Loucy (cell line): Measurements from ENCODE around the gene CD72.

Experiments used
- H2AFZ ChIP-seq: fragments of 200-600 bp; sonication (generic); 2 replicates; pipeline ENCODE4 v1.6.0; 2016; ENCODE audit warnings: antibody characterized with exemption, mild to moderate bottlenecking, low read length, moderate library complexity
- H3F3A ChIP-seq: fragments of 200-600 bp; 2 replicates; pipeline ENCODE4 v1.6.0; 2016; ENCODE audit warnings: antibody characterized with exemption, low read depth, mild to moderate bottlenecking
- H3K27me3 ChIP-seq: fragments of 200-600 bp; sonication (generic); 2 replicates; pipeline ENCODE4 v1.6.1; 2014; ENCODE audit warnings: low read length, mild to moderate bottlenecking; ENCODE audit not compliant: insufficient read depth, poor library complexity, severe bottlenecking
- H3K36me3 ChIP-seq: fragments of 200-600 bp; sonication (generic); 2 replicates; pipeline ENCODE4 v1.6.1; 2016; ENCODE audit warnings: low read length; ENCODE audit not compliant: insufficient read depth
- H3K4me1 ChIP-seq: fragments of 200-600 bp; sonication (generic); 2 replicates; pipeline ENCODE4 v1.5.1; 2014; ENCODE audit warnings: low read length, mild to moderate bottlenecking; ENCODE audit not compliant: insufficient read depth, poor library complexity, severe bottlenecking
- H3K4me2 ChIP-seq: fragments of 200-600 bp; sonication (generic); 2 replicates; pipeline ENCODE4 v1.6.0; 2014; ENCODE audit warnings: antibody characterized with exemption, low read length, low read depth, mild to moderate bottlenecking; ENCODE audit not compliant: poor library complexity, severe bottlenecking
- H3K4me3 ChIP-seq: fragments of 200-600 bp; sonication (generic); 2 replicates; pipeline ENCODE4 v1.5.1; 2014; ENCODE audit warnings: low read length, mild to moderate bottlenecking, mixed read lengths; ENCODE audit not compliant: poor library complexity, severe bottlenecking
- H3K79me2 ChIP-seq: fragments of 200-600 bp; sonication (generic); 2 replicates; pipeline ENCODE4 v1.6.1; 2014; ENCODE audit warnings: low read length; ENCODE audit not compliant: insufficient read depth
- H3K9ac ChIP-seq: fragments of 200-600 bp; sonication (generic); 2 replicates; pipeline ENCODE4 v1.6.0; 2014; ENCODE audit warnings: mild to moderate bottlenecking, low read depth, low read length, moderate library complexity; ENCODE audit not compliant: poor library complexity, severe bottlenecking
- H3K9me2 ChIP-seq: fragments of 200-600 bp; sonication (generic); replicated peaks from 2 replicates; pipeline ENCODE4 v1.6.1; 2016; ENCODE audit warnings: low read depth, low read length, mixed read lengths
- H3K9me3 ChIP-seq: fragments of 200-600 bp; sonication (generic); 2 replicates; pipeline ENCODE4 v1.6.1; 2014; ENCODE audit warnings: mild to moderate bottlenecking, antibody characterized with exemption, low read length, low read depth; ENCODE audit not compliant: insufficient read depth
- H4K20me1 ChIP-seq: fragments of 200-600 bp; sonication (generic); 2 replicates; pipeline ENCODE4 v1.6.0; 2014; ENCODE audit warnings: antibody characterized with exemption, low read length, mild to moderate bottlenecking; ENCODE audit not compliant: insufficient read depth, poor library complexity, severe bottlenecking
- EZH2phosphoT487 ChIP-seq: fragments of 200-600 bp; IDR thresholded peaks from 2 replicates; pipeline ENCODE4 v1.6.1; 2018; ENCODE audit warnings: antibody characterized with exemption, mild to moderate bottlenecking, moderate library complexity, borderline replicate concordance
- TF ChIP-seq, protein P1 (sequence below): fragments of 200-600 bp; sonication (generic); conservative IDR thresholded peaks from 2 replicates; pipeline ENCODE4 v1.5.1; 2014; ENCODE audit warnings: mild to moderate bottlenecking, antibody characterized with exemption, low read length

CD72 gene, protein sequence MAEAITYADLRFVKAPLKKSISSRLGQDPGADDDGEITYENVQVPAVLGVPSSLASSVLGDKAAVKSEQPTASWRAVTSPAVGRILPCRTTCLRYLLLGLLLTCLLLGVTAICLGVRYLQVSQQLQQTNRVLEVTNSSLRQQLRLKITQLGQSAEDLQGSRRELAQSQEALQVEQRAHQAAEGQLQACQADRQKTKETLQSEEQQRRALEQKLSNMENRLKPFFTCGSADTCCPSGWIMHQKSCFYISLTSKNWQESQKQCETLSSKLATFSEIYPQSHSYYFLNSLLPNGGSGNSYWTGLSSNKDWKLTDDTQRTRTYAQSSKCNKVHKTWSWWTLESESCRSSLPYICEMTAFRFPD

DNA sequence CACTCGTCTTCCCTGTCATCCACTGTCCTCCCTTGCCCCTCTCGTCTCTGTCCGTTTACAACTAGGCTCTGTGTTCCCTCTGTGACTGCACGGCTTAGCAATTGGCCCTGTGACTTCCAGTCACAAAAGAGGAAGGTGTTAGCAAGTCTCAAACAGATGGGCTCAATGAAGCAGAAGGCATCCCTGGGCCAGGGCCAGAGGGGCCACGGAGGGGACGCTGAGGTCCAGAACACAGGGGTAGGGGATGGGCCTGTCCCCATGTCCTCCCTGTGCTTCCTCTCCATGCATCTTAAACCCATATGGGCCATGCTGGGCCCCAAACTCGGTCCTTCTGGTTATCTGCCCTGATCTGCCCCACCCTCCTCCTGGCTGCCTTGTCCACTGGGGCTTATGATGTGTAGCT, at the start of gene CD72:
Gene CD72 (minus strand): TSS at position 89 of the 403 bp plus-strand sequence. CDS start 110 bp downstream, outside the sequence.
- Histone ChIP-seq H3K4me1 (peaks cover 61% of the 10 kb centered on the region), H3K9me3 (no peaks in the 10 kb centered on the region), H3K79me2 (peaks cover 31% of the 10 kb centered on the region; the same call in 1 of the 2 replicates), H3K9me2 (no peaks in the 10 kb centered on the region), H3F3A (peaks cover 11% of the 10 kb centered on the region), H3K9ac (peak within 1 kb of the TSS; percentile 89), H2AFZ (0 out of 2 replicates have a peak within 1 kb of the TSS, but pooled peaks have one; percentile 11), H3K36me3 (no peaks in the 10 kb centered on the region), H3K4me3 (peak within 1 kb of the TSS; percentile 74), H3K27me3 (no peaks in the 10 kb centered on the region), H3K4me2 (peak within 1 kb of the TSS; percentile 99), H4K20me1 (no peaks in the 10 kb centered on the region)
- TF ChIP-seq, protein P1, sequence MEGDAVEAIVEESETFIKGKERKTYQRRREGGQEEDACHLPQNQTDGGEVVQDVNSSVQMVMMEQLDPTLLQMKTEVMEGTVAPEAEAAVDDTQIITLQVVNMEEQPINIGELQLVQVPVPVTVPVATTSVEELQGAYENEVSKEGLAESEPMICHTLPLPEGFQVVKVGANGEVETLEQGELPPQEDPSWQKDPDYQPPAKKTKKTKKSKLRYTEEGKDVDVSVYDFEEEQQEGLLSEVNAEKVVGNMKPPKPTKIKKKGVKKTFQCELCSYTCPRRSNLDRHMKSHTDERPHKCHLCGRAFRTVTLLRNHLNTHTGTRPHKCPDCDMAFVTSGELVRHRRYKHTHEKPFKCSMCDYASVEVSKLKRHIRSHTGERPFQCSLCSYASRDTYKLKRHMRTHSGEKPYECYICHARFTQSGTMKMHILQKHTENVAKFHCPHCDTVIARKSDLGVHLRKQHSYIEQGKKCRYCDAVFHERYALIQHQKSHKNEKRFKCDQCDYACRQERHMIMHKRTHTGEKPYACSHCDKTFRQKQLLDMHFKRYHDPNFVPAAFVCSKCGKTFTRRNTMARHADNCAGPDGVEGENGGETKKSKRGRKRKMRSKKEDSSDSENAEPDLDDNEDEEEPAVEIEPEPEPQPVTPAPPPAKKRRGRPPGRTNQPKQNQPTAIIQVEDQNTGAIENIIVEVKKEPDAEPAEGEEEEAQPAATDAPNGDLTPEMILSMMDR: no peak
- TF ChIP-seq EZH2phosphoT487: no peak

DNA sequence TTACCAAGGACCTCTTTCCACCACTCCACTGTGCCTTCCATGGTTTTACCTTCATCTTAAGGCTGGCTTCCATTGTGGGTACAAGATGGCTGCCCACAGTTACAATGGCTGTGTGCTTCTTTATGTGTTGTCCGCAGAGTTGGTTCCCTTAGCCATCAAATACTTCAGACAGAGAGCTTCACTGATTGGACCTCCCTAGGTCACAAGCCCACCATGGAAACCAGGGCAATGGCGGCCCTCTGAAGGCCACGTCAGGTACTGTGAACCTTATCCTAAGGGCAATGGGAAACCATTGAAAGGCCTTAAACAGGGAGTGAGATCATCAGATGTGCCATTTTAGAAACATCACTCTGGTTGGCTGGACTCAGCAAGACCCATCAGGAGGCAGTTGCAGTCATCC, 49.7 kb upstream of the CD72 start:
- no peaks in the 10 kb centered on the region for H3K36me3 ChIP-seq
- no peaks in the 10 kb centered on the region for H3K9me2 ChIP-seq
- H3K9ac ChIP-seq: no peak overlapping the region
- 0 out of 2 replicates have a peak, but pooled peaks cover 10% of the 10 kb centered on the region for H3F3A ChIP-seq
- no peaks in the 10 kb centered on the region for H4K20me1 ChIP-seq
- no peak overlapping the region for H2AFZ ChIP-seq
- peaks cover 23% of the 10 kb centered on the region for H3K4me1 ChIP-seq
- H3K9me3 ChIP-seq: no peaks in the 10 kb centered on the region
- TF ChIP-seq, protein P1: no peak
- TF ChIP-seq EZH2phosphoT487: no peak
- H3K79me2 ChIP-seq: peaks cover 25% of the 10 kb centered on the region
- no peaks in the 10 kb centered on the region for H3K27me3 ChIP-seq
- H3K4me2 ChIP-seq: no peak overlapping the region
- H3K4me3 ChIP-seq: no peak overlapping the region

DNA sequence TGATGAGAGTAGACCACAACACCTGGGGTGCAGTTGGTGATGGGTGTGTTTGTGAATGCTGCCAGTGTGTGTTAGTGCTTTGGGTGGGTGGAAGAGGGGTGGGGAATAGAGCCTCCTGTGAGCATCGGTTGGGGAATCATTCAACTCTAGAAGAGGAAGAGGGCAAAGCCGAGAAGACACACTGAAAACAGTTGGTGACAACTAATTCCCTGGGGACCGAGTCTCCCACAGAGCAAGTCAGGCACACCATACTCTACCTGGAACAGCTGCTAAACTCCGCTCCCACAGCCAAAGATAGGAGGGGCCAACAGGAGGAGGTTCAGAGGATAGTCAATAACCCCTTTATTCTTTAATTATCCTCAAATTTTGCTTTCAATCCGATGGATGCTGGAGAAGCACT, 48.3 kb upstream of the CD72 start:
- Histone ChIP-seq H3K27me3 (no peaks in the 10 kb centered on the region), H3K4me2 (no peak overlapping the region), H4K20me1 (peaks cover 3% of the 10 kb centered on the region), H3K36me3 (no peaks in the 10 kb centered on the region), H3K4me1 (peaks cover 37% of the 10 kb centered on the region), H3K9me3 (no peaks in the 10 kb centered on the region), H3K9ac (no peak overlapping the region), H3K4me3 (no peak overlapping the region), H3F3A (0 out of 2 replicates have a peak, but pooled peaks cover 10% of the 10 kb centered on the region), H3K9me2 (no peaks in the 10 kb centered on the region), H3K79me2 (peaks cover 39% of the 10 kb centered on the region), H2AFZ (no peak overlapping the region)
- no peak for TF ChIP-seq EZH2phosphoT487
- TF ChIP-seq, protein P1: no peak
